Ovary (tissue), 9 donors: Measurements from ENCODE around the gene TMPRSS7. TPM values are rescaled to one million over a fixed set of nuclear protein-coding genes. Genes with fewer than 3 reads are reported as not detected.

Source experiments
- DNase-seq, 5 donors: peaks; one replicate each; pipeline ENCODE4 v3.0.0-alpha.2; 2019 to 2020
- H3K27ac ChIP-seq, 2 donors: fragments of 200-600 bp; one replicate each; pipeline versions ENCODE4 v1.5.1 to v1.8.0; 2019 to 2022
- H3K27me3 ChIP-seq: fragments of 200-600 bp; one replicate; pipeline ENCODE4 v1.8.0; 2022
- H3K36me3 ChIP-seq: fragments of 200-600 bp; sonication (generic); one replicate; pipeline ENCODE4 v1.5.1; 2019
- H3K4me1 ChIP-seq: one replicate; pipeline ENCODE4 v1.8.1; 2013; ENCODE audit warnings: mild to moderate bottlenecking, moderate library complexity; ENCODE audit not compliant: insufficient read depth
- H3K4me3 ChIP-seq: fragments of 200-600 bp; sonication (generic); one replicate; pipeline ENCODE4 v1.5.1; 2017
- H3K9me3 ChIP-seq, 2 donors: fragments of 200-600 bp in 1 of 2; sonication (generic) in 1 of 2; one replicate each; pipeline versions ENCODE4 v1.5.1 to v1.8.1; 2013 to 2019; ENCODE audit warnings: mild to moderate bottlenecking in 1 of 2, moderate library complexity in 1 of 2
- EP300 ChIP-seq: sonication (generic); formaldehyde crosslinking; IDR thresholded peaks from one replicate; pipeline ENCODE4 v1.6.1; 2017; ENCODE audit warnings: antibody characterized with exemption
- POLR2A ChIP-seq: fragments of 450-650 bp; IDR thresholded peaks from one replicate; pipeline ENCODE4 v1.6.1; 2017; ENCODE audit warnings: antibody characterized with exemption, mild to moderate bottlenecking, moderate library complexity
- WGBS, 3 donors: extraction: QIAGEN DNeasy Blood & Tissue Kit in 1 of 3; methylation state at CpG; one replicate each; pipeline versions ENCODE4 v1.1.5 to v1.1.7; 2013 to 2017; 5-methylcytosine and 5-hydroxymethylcytosine counted together
- intact Hi-C, 4 donors: fragments of 100-400 bp; cut with DNase I; formaldehyde crosslinking; loops; one replicate each; pipeline versions ENCODE4 v1.11.0 to v1.15.1; 2022 to 2023
- polyA plus RNA-seq, 2 donors: library from polyadenylated mRNA; stranded (reverse); fragments of 200-250 nt in 1 of 2; fragments of 350-450 nt in 1 of 2; fragmentation: Illumina TruSeq in 1 of 2; extraction: RNeasy Lipid Tissue Mini Kit (QIAGEN cat#74804) in 1 of 2; gene quantifications; one replicate each; pipeline ENCODE4 v1.2.3, GENCODE V29; 2013 to 2014
- total RNA-seq, 7 donors: library from RNA; depleted of rRNA in 2 of 7; stranded (reverse); fragments of >200 nt in 2 of 7; fragmentation: NEBNext Ultra II Directional in 3 of 7; extraction: Animal tissue kit (Norgen Biotek cat#: 25700) in 3 of 7; gene quantifications; one replicate each; pipeline versions ENCODE4 v1.1.0 to v1.2.4, GENCODE V29; 2016 to 2023
- TF ChIP-seq, protein P1 (sequence below), 3 donors: fragments of 450-650 bp in 2 of 3; fragments of 200-600 bp in 1 of 3; IDR thresholded peaks; one replicate each; pipeline versions ENCODE4 v1.5.1 to v1.8.0; 2016 to 2022; ENCODE audit warnings: antibody characterized with exemption in 3 of 3, mild to moderate bottlenecking in 1 of 3
- donor health status: DM: no; HTN: no; CAD: no; lungs with moderate emphysema.
- donor health status: DM: no; HTN: no; CAD: no.
- donor health status: Bipolar disorder and iron deficiency.
- donor health status: DM: yes; HTN: yes; CAD: no.
- donor health status: DM: no; HTN: no; CAD: no.
- donor health status: DM: yes; HTN: yes; CAD: no.

TMPRSS7 gene
- total and polyA plus RNA-seq, 9 donors, result 0.34 TPM; not detected in 8

DNA sequence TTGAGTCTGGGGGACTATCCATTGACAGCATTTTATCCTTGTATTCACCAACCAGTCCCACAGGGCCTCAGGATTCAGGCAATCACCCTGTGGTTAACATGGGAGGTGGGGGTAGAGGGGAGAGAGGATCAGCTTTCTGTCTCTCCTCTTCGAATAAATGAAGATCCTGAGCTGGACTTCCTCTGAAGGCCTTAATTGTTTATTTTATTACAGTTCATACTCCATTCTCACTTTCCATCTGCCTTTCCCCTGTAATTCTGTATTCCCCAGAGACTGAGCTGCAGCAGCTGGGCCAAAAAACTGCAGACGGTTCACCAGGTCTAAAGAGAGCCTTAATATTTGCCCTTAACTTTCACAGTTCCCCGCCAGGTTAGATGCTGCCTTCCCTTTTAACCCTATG is 23.9 kb upstream of the TMPRSS7 start:
- H3K4me3 ChIP-seq, result no peak overlapping the region

DNA sequence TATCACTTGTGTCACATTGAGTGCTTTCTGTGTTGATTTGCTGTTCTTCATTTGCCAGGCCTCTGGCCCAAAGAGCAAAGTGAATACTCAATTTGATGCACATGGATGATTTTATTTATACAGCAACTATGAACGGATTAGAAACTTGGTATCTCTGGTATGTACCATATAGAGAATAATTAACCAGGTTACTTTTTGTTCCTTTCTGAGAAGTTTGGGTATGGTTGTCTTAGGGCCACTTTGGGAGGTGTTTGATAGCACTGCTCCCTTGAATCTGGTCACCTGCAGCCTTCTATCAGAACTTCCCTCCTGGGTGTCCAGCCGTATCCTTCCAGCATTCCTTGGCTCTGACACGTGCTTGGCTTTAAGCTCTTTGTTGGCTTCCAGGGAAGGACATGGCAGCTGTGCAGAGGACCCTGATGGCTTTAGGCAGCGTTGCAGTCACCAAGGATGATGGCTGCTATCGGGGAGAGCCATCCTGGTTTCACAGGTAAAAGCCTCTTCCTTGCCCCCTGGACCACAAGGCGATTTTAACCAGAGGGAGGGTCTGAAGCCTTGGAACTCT is 23.1 kb upstream of the TMPRSS7 start:
- TF ChIP-seq, protein P1, sequence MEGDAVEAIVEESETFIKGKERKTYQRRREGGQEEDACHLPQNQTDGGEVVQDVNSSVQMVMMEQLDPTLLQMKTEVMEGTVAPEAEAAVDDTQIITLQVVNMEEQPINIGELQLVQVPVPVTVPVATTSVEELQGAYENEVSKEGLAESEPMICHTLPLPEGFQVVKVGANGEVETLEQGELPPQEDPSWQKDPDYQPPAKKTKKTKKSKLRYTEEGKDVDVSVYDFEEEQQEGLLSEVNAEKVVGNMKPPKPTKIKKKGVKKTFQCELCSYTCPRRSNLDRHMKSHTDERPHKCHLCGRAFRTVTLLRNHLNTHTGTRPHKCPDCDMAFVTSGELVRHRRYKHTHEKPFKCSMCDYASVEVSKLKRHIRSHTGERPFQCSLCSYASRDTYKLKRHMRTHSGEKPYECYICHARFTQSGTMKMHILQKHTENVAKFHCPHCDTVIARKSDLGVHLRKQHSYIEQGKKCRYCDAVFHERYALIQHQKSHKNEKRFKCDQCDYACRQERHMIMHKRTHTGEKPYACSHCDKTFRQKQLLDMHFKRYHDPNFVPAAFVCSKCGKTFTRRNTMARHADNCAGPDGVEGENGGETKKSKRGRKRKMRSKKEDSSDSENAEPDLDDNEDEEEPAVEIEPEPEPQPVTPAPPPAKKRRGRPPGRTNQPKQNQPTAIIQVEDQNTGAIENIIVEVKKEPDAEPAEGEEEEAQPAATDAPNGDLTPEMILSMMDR (IDR thresholded peaks at IDR 0.05), result no peak
- TF ChIP-seq POLR2A, result no peak
- no peak for TF ChIP-seq EP300
- intact Hi-C loops, result loop anchor here in 1 of 4 donors (5.0 kb wide), 2 partner anchors 294 to 344 kb away; no protein-coding TSS in a partner anchor
- no peaks in the 10 kb centered on the region for H3K36me3 ChIP-seq
- H3K4me1 ChIP-seq, result peaks cover 4% of the 10 kb centered on the region
- no peaks in the 10 kb centered on the region for H3K9me3 ChIP-seq
- 75 to 94% (median 93%) methylated on average over 5 to 6 of the region's 6 CpGs for WGBS, 3 donors
- DNase-seq, result no peak
- no peak overlapping the region for H3K4me3 ChIP-seq
- no peak overlapping the region for H3K27ac ChIP-seq
- H3K27me3 ChIP-seq, result no peaks in the 10 kb centered on the region

More for the DNA sequence above, 23.9 kb upstream of the TMPRSS7 start:
- H3K27me3 ChIP-seq, result no peaks in the 10 kb centered on the region
- no peak overlapping the region for H3K27ac ChIP-seq
- H3K9me3 ChIP-seq, result no peaks in the 10 kb centered on the region
- intact Hi-C loops, result loop anchor here in 1 of 4 donors (5.0 kb wide), 2 partner anchors 293 to 343 kb away; no protein-coding TSS in a partner anchor
- 49 to 58% (median 55%) methylated on average over 3 of the region's 3 CpGs for WGBS, 3 donors
- H3K36me3 ChIP-seq, result no peaks in the 10 kb centered on the region
- peaks cover 4% of the 10 kb centered on the region for H3K4me1 ChIP-seq
- no peak for DNase-seq
- TF ChIP-seq EP300 (no peak), POLR2A (no peak)
- TF ChIP-seq, protein P1 (IDR thresholded peaks at IDR 0.05), result no peak

DNA sequence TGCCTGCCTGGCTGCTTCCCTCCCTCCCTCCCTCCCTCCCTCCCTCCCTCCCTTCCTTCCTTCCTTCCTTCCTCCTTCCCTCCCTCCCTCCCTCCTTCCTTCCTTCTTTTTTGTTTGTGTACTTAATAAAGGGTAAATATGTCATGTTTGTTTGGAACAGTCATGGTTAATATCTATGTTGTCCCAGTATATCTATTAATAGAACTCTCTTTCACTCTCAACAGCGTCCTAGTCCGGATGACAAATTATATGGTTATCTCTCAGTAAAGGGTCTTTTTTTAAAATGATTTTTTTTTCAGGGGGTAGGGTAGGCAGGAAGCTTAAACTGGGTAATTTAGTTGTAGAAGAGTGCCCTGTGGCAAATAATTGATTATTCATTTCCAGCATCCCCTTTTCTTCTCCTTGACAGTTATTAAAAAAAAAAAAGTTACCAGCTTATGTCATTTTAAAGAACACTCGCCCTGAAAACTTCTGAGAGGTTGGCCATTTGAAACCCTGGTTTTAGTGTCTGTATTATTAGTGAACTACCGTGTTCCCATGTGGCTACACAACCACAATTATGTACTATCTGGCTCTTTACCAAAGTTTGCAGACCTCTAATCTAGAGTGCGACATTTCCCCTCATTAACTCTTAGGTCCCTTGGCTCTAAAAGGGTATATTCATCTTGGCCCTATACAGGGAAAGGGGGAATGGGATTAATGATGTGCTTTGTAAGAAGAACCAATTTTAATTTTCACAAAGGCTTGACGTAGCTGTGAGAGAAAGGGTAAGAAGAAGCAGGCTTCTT is 22.1 kb upstream of the TMPRSS7 start:
- H3K36me3 ChIP-seq, result no peaks in the 10 kb centered on the region
- intact Hi-C loops, result loop anchor here in 1 of 4 donors (5.0 kb wide), 2 partner anchors 295 to 345 kb away; no protein-coding TSS in a partner anchor
- no peak overlapping the region for H3K4me3 ChIP-seq
- TF ChIP-seq EP300 (no peak), POLR2A (no peak)
- TF ChIP-seq, protein P1 (IDR thresholded peaks at IDR 0.05), result no peak
- H3K27me3 ChIP-seq, result no peaks in the 10 kb centered on the region
- H3K27ac ChIP-seq, result no peak overlapping the region
- H3K4me1 ChIP-seq, result peaks cover 4% of the 10 kb centered on the region
- 56 to 59% (median 57%) methylated on average over 6 of the region's 6 CpGs for WGBS, 3 donors
- DNase-seq, result no peak
- H3K9me3 ChIP-seq, result no peaks in the 10 kb centered on the region

DNA sequence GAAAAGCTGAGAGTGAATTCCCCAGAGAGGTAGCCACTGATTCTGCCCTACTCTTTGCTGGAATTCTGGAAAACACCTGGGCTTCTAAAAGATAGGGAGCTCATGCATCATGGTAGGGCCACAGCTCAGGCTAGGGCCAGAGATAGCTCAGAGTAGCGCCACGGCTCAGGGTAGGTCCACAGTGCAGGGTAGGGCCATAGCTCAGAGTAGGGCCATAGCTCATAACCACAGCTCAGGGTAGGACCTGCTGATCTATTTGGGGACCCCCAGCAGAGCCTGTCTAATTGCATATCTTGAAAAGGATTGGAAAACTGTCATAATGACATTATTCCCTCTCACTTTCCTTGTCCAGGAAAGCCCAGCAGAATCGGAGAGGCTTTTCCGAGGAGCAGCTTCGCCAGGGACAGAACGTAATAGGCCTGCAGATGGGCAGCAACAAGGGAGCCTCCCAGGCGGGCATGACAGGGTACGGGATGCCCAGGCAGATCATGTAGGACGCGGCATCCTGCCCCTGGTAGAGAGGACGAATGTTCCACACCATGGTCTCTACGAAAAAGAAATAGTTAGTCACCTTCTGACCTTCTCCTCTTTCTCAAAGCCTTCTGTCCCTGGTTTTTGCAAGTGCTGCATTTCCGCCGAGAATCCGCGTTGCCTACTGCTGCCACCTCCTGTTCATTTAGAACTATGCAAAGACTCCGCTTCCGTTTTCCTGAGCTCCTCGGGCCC is 21.3 kb upstream of the TMPRSS7 start:
- Histone ChIP-seq H3K36me3 (no peaks in the 10 kb centered on the region), H3K4me3 (no peak overlapping the region), H3K27me3 (no peaks in the 10 kb centered on the region), H3K4me1 (peaks cover 3% of the 10 kb centered on the region), H3K9me3 (no peaks in the 10 kb centered on the region), H3K27ac (no peak overlapping the region)
- intact Hi-C loops, result loop anchor here in 1 of 4 donors (5.0 kb wide), 2 partner anchors 296 to 346 kb away; no protein-coding TSS in a partner anchor
- no peak for TF ChIP-seq EP300
- TF ChIP-seq, protein P1 (IDR thresholded peaks at IDR 0.05), result peak; percentile 42 to 55 (median 53)
- peak; percentile 42 to 68 (median 58) for DNase-seq
- WGBS, 3 donors, result 38 to 44% (median 40%) methylated on average over 19 of the region's 19 CpGs
